ENCODE results near the gene NDUFAF5.

NDUFAF5 gene

GRCh38 chr20:13824459-13824858, 39.6 kb downstream of the NDUFAF5 start:
- DNase-seq (ENCODE audit: low read depth) = no peak

DNA sequence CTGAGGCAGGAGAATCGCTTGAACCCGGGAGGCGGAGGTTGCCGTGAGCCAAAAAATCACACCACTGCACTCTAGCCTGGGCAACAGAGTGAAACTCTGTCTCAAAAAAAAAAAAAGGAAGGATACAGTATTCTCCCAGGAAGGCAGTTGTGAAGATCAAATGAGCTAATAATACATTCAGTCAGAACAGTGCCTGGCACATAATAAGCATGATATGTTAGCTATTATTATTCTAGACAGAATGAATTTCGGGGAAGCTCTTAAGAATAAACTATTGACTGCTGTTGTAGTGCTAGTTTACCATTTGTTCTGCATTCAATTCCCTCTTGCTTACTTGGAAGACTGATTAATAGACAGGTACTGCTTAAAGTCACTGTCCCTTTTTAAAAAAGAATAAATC, 40.6 kb downstream of the NDUFAF5 start:
- no peak for DNase-seq (ENCODE audit: low read depth)

DNA sequence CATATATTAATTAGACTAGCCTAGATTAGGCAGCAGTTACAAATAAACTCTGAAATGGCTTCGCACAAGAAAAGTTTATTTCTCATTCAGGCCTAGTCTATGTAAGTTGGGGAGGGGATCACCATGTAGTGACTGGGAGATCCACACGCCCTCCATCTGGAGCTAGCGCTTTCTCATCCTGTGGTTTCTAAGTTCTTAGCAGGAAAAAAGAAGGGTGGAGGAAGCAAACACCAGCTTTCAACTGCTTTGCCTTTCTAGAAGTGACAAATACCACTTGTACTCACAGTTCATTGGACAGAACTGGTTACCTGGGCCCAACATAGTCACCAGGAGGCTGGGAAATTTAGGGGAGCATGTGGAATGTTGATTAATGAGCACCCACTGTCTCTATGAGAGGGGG, 46.6 kb downstream of the NDUFAF5 start:
- no peak for DNase-seq (ENCODE audit: low read depth)

GRCh38 chr20:13838664-13839063, 53.8 kb downstream of the NDUFAF5 start:
- no peak for DNase-seq (ENCODE audit: low read depth)

GRCh38 chr20:13839421-13840092, 54.7 kb downstream of the NDUFAF5 start:
- DNase-seq (ENCODE audit: low read depth) = peak; percentile 73

- no peak for DNase-seq (ENCODE audit: low read depth)
Observed at GRCh38 chr20:13840093-13840465, 55.3 kb downstream of the NDUFAF5 start.

- no peak for DNase-seq (ENCODE audit: low read depth)
Observed at GRCh38 chr20:13841206-13841605, 56.4 kb downstream of the NDUFAF5 start.

GRCh38 chr20:13844296-13844695, 59.5 kb downstream of the NDUFAF5 start:
- no peak for DNase-seq (ENCODE audit: low read depth)

- no peak for DNase-seq (ENCODE audit: low read depth)
Observed at GRCh38 chr20:13851279-13851678, 66.5 kb downstream of the NDUFAF5 start.

DNA sequence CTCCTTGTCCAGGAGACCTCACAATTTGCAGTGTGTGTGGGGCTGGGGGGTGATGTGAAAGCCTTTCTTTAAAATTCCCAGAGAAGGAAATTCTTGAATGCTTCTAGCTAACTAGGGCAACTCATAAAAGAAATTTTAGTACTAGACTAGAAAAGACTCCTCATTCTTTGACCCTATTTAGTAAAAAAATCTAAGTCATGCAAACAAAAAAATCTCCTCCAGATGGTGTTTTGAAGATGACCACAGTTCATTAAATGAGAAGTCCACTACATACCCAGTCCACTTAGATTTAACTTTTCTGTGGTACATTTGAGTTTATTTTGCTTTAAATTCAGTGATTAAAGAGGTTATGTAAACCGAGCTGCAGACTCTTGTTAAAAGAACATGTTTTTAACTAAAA, 67.5 kb downstream of the NDUFAF5 start:
- no peak for DNase-seq (ENCODE audit: low read depth)

GRCh38 chr20:13855613-13856012, 70.8 kb downstream of the NDUFAF5 start:
- DNase-seq (ENCODE audit: low read depth) = no peak

GRCh38 chr20:13856354-13856753, 71.5 kb downstream of the NDUFAF5 start:
- DNase-seq (ENCODE audit: low read depth) = no peak

GRCh38 chr20:13857304-13857703, 72.5 kb downstream of the NDUFAF5 start:
- no peak for DNase-seq (ENCODE audit: low read depth)

GRCh38 chr20:13857961-13858360, 73.1 kb downstream of the NDUFAF5 start:
- DNase-seq (ENCODE audit: low read depth) = no peak

DNA sequence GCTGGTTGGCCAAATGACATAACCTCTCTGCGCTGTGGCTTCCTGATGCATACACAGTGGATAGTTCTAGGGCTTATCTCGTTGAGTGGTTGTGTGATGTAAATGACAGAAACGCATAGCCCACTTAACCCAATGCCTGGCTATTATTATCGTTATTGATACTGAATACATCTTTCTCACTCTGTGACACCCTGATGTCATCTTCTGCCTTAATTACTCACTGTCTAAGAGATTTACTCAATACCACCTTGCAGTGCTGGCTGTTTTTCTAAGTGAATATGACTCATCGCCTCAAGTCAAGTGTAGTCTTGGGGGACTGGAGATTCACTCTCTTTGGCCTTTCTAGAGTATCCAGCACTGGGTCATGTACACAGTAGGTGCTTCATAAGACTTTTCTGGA, 73.6 kb downstream of the NDUFAF5 start:
- no peak for DNase-seq (ENCODE audit: low read depth)

DNA sequence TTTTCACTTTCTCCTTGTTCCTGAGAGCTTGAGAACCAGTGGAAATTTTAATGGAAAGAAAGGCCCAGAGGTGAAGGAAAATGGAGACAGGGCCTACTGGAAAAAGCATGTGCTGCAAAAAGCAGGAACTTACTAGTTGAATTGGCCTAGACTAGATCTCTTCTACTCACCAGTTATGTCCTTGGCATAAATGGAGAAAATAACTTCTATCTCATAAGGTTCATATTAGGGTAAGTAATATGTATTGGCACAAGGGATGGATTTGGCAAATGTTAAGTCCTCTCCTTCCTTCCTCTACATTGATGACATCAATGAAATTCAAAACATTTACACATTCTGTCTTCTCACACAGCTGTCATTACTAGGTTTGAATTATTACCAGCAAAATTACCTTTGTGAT, 74.0 kb downstream of the NDUFAF5 start:
- DNase-seq (ENCODE audit: low read depth) = no peak

GRCh38 chr20:13862245-13862644, 77.4 kb downstream of the NDUFAF5 start:
- no peak for DNase-seq (ENCODE audit: low read depth)

DNA sequence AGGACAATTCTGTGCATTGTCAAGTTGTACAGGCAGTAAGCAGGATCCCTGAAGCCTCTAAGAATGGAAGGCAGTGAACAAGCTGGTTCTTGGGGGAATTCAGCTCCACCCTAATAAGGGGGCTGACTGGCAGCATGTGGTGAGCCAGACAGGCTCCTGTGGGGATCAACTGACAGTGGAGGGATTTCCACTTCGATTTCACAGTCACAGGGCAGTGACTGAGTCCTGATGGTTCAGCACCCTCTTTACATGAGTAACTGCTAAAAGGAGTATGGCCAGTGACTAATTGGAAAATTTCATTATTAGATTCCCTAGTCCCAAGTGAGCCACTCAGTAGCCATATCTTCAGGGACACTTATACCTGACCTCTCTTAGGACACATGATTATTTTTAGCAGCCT, 78.4 kb downstream of the NDUFAF5 start:
- DNase-seq (ENCODE audit: low read depth) = no peak

- no peak for DNase-seq (ENCODE audit: low read depth)
Observed at GRCh38 chr20:13865156-13865555, 80.3 kb downstream of the NDUFAF5 start.

GRCh38 chr20:13865791-13866351, 81.0 kb downstream of the NDUFAF5 start:
- peak; percentile 70 for DNase-seq (ENCODE audit: low read depth)

GRCh38 chr20:13868331-13868730, 83.5 kb downstream of the NDUFAF5 start:
- DNase-seq (ENCODE audit: low read depth) = peak; percentile 85

- DNase-seq (ENCODE audit: low read depth) = no peak
Observed at GRCh38 chr20:13870170-13870748, 85.4 kb downstream of the NDUFAF5 start.
